ENCODE measurements around the gene BICC1.

GRCh38 chr10:58696736-58697135, 184.1 kb downstream of the BICC1 start:
- TF ChIP-seq CTCF (IDR thresholded peaks at IDR 0.05), result no peak
- no peak for TF ChIP-seq EZH2 (IDR thresholded peaks at IDR 0.05)
- TF ChIP-seq EZH2phosphoT487 (IDR thresholded peaks at IDR 0.05), result no peak
